ENCODE measurements around the gene PRPF8.
A peak's percentile ranks its signal among the peaks of the same experiment; 100 is the strongest.

- TF ChIP-seq, protein P1, sequence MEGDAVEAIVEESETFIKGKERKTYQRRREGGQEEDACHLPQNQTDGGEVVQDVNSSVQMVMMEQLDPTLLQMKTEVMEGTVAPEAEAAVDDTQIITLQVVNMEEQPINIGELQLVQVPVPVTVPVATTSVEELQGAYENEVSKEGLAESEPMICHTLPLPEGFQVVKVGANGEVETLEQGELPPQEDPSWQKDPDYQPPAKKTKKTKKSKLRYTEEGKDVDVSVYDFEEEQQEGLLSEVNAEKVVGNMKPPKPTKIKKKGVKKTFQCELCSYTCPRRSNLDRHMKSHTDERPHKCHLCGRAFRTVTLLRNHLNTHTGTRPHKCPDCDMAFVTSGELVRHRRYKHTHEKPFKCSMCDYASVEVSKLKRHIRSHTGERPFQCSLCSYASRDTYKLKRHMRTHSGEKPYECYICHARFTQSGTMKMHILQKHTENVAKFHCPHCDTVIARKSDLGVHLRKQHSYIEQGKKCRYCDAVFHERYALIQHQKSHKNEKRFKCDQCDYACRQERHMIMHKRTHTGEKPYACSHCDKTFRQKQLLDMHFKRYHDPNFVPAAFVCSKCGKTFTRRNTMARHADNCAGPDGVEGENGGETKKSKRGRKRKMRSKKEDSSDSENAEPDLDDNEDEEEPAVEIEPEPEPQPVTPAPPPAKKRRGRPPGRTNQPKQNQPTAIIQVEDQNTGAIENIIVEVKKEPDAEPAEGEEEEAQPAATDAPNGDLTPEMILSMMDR (IDR thresholded peaks at IDR 0.05), result peak in 3 of 4 experiments; percentile 6 to 41 (median 40)
- TF ChIP-seq POLR2A (IDR thresholded peaks at IDR 0.05), result peak; percentile 100
- peak; percentile 100 for TF ChIP-seq POLR2AphosphoS5 (IDR thresholded peaks at IDR 0.05)
- no peak for TF ChIP-seq EP300 (IDR thresholded peaks at IDR 0.05)
Observed at GRCh38 chr17:1716076-1716911, 31.6 kb upstream of the PRPF8 start.

All from gastroesophageal sphincter (tissue), 3 donors.